ENCODE measurements around the gene INSR. TPM values are rescaled to one million over a fixed set of nuclear protein-coding genes. Genes with fewer than 3 reads are reported as not detected.

The INSR gene
- total and polyA plus RNA-seq, 2 of the 8 experiments (the other 6 are each of a cell fraction or from before 2014, with no cell fraction given): 13.1 to 48.7 TPM

GRCh38 chr19:7200736-7201135 lies 93.5 kb downstream of the INSR start:
- ChIA-PET POLR2A (ENCODE audit: partially characterized antibody) (interaction anchor here (0.6 to 1.0 kb wide), 3 partner anchors 52 to 285 kb away, joined by 3 read pairs; partner anchors contain the start of gene INSR), CTCF (ENCODE audit: partially characterized antibody) (interaction anchor here (0.7 to 1.2 kb wide), 5 partner anchors 39 to 129 kb away, joined by 3 read pairs; no protein-coding TSS in a partner anchor)
- H3K27me3 ChIP-seq (replicated peaks in 1 of 4; ENCODE audit: control insufficient read depth in 3 of 4, extremely low read depth in 1 of 4, insufficient read depth in 3 of 4, low read length in 3 of 4): no peaks in the 10 kb centered on the region
- H3K56ac ChIP-seq (replicated peaks; ENCODE audit: insufficient read length, low read depth, low read length): no peak overlapping the region
- H4K91ac ChIP-seq (replicated peaks; ENCODE audit: insufficient read length, low read length): no peak overlapping the region
- DNase-seq (ENCODE audit: low read depth in 1 of 2, low spot score in 2 of 2): no peak
- H3K23ac ChIP-seq (ENCODE audit: insufficient read length): no peak overlapping the region
- peaks cover 0 to 1% of the 10 kb centered on the region in 2 experiments for H4K20me1 ChIP-seq (replicated peaks in 1 of 2; ENCODE audit: control insufficient read depth in 1 of 2, insufficient read depth in 2 of 2, low read length in 2 of 2)
- H3K4me1 ChIP-seq (replicated peaks in 1 of 4; ENCODE audit: control insufficient read depth in 3 of 4, insufficient read depth in 4 of 4, low read length in 3 of 4): peaks cover 0 to 3% (median 0%) of the 10 kb centered on the region in 4 experiments; a peak in 3 of 7 replicates
- no peak overlapping the region for H4K8ac ChIP-seq (ENCODE audit: extremely low read depth, insufficient read depth, low read length)
- no peak overlapping the region for H2BK20ac ChIP-seq (ENCODE audit: low read length)
- H2BK120ac ChIP-seq (replicated peaks; ENCODE audit: low read depth, low read length): no peak overlapping the region
- H2BK15ac ChIP-seq (ENCODE audit: low read length): no peak overlapping the region
- no peak overlapping the region for H3K27ac ChIP-seq (ENCODE audit: low read depth, low read length)
- no peak overlapping the region for H3K4ac ChIP-seq (replicated peaks; ENCODE audit: insufficient read length, low read depth, low read length)
- 83% methylated on average over 4 of the region's 4 CpGs; no CpG with 5 or more reads in 1 of the 2 experiments for WGBS, 2 experiments (ENCODE audit: extremely low coverage in 1 of 2, insufficient coverage in 1 of 2, insufficient read length in 1 of 2, insufficient replicate concordance in 2 of 2, low coverage in 1 of 2, low lambda C conversion rate in 2 of 2, missing lambda C conversion rate in 1 of 2)
- peaks cover 2% of the 10 kb centered on the region; the same call in 1 of the 2 replicates for H3K79me1 ChIP-seq (ENCODE audit: low read depth, low read length)
- H3K9me3 ChIP-seq (ENCODE audit: insufficient read depth in 2 of 2, low read depth in 1 of 2, low read length in 1 of 2): no peaks in the 10 kb centered on the region
- H2AK5ac ChIP-seq (ENCODE audit: low read depth, low read length): no peak overlapping the region; the same call in 1 of the 2 replicates
- no peaks in the 10 kb centered on the region; a peak in 1 of 8 replicates for H3K36me3 ChIP-seq (ENCODE audit: control insufficient read depth in 2 of 4, insufficient read depth in 4 of 4, low read length in 3 of 4)
- no peak overlapping the region for H3K4me2 ChIP-seq (ENCODE audit: insufficient read depth in 1 of 2, low read depth in 2 of 2, low read length in 2 of 2)
- H2BK12ac ChIP-seq (ENCODE audit: low read depth, low read length): no peak overlapping the region
- no peak overlapping the region for H2BK5ac ChIP-seq (ENCODE audit: low read depth, low read length)
- no peak for FAIRE-seq
- H4K5ac ChIP-seq (ENCODE audit: insufficient read length, low read depth, low read length): no peak overlapping the region
- no peak overlapping the region for H2AFZ ChIP-seq (ENCODE audit: low read length)
- peaks cover 1% of the 10 kb centered on the region; the same call in 1 of the 2 replicates for H3K23me2 ChIP-seq (ENCODE audit: low read depth, low read length)
- H3K14ac ChIP-seq (ENCODE audit: insufficient read length): no peak overlapping the region
- peaks cover 0 to 6% of the 10 kb centered on the region in 2 experiments; a peak in 1 of 4 replicates for H3K79me2 ChIP-seq (ENCODE audit: control insufficient read depth in 1 of 2, insufficient read depth in 2 of 2, low read length in 2 of 2)
- H3K18ac ChIP-seq (ENCODE audit: extremely low read depth, low read length): no peak overlapping the region
- H3K9ac ChIP-seq (replicated peaks in 1 of 4; ENCODE audit: extremely low read depth in 1 of 4, low read depth in 3 of 4, low read length in 3 of 4): no peak overlapping the region
- H3K4me3 ChIP-seq (ENCODE audit: extremely low read depth in 1 of 4, insufficient read depth in 2 of 4, low read depth in 3 of 4, low read length in 4 of 4): no peak overlapping the region
- no peak for TF ChIP-seq KDM4A (IDR thresholded peaks at IDR 0.05; ENCODE audit: low read depth, low read length, severe bottlenecking)
- TF ChIP-seq TBP (IDR thresholded peaks at IDR 0.05; ENCODE audit: low read depth, low read length): no peak
- TF ChIP-seq, protein P1, sequence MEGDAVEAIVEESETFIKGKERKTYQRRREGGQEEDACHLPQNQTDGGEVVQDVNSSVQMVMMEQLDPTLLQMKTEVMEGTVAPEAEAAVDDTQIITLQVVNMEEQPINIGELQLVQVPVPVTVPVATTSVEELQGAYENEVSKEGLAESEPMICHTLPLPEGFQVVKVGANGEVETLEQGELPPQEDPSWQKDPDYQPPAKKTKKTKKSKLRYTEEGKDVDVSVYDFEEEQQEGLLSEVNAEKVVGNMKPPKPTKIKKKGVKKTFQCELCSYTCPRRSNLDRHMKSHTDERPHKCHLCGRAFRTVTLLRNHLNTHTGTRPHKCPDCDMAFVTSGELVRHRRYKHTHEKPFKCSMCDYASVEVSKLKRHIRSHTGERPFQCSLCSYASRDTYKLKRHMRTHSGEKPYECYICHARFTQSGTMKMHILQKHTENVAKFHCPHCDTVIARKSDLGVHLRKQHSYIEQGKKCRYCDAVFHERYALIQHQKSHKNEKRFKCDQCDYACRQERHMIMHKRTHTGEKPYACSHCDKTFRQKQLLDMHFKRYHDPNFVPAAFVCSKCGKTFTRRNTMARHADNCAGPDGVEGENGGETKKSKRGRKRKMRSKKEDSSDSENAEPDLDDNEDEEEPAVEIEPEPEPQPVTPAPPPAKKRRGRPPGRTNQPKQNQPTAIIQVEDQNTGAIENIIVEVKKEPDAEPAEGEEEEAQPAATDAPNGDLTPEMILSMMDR (IDR thresholded peaks at IDR 0.05; ENCODE audit: control extremely low read depth in 1 of 3, insufficient read depth in 1 of 3, low read depth in 1 of 3, low read length in 3 of 3): no peak
- TF ChIP-seq SP2 (IDR thresholded peaks at IDR 0.05; ENCODE audit: low read length): no peak
- TF ChIP-seq HDAC2 (IDR thresholded peaks at IDR 0.05; ENCODE audit: borderline replicate concordance in 1 of 2, low read depth in 2 of 2, low read length in 2 of 2): no peak
- TF ChIP-seq POLR2AphosphoS5 (IDR thresholded peaks at IDR 0.05; ENCODE audit: low read depth, low read length): no peak
- TF ChIP-seq PHF8 (conservative IDR thresholded peaks at IDR 0.05; ENCODE audit: low read depth, low read length): no peak
- no peak for TF ChIP-seq SIRT6 (IDR thresholded peaks at IDR 0.05; ENCODE audit: low read length)

Measured in H1 (cell line).